ENCODE results near the gene RHOC.

The RHOC gene

DNA sequence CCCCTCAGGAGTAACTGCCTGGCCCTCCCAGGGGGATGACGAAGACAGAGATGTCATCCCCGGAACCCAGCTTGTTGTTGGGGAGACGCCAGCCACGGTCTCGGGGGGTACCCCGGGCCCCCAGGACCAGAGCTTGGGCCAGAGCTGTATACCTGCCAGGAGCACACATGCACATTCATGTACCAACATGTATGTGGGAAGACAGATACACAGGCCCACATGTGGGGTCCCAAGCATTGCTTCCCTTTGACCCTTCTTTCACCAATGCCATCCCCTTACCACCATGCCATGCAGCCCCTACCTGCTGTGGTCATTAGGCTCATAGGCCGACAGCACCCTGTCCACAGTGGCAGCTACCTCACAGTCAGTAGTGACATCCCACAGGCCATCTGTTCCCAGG, 3.2 kb upstream of the RHOC start:
- peak overlapping the region in 1 of 3 experiments; percentile 44 for H3K4me3 Mint-ChIP-seq
- H3K4me1 Mint-ChIP-seq: peaks cover 16% of the 10 kb centered on the region
- H3K27ac Mint-ChIP-seq: no peak overlapping the region
- TF ChIP-seq, protein P1, sequence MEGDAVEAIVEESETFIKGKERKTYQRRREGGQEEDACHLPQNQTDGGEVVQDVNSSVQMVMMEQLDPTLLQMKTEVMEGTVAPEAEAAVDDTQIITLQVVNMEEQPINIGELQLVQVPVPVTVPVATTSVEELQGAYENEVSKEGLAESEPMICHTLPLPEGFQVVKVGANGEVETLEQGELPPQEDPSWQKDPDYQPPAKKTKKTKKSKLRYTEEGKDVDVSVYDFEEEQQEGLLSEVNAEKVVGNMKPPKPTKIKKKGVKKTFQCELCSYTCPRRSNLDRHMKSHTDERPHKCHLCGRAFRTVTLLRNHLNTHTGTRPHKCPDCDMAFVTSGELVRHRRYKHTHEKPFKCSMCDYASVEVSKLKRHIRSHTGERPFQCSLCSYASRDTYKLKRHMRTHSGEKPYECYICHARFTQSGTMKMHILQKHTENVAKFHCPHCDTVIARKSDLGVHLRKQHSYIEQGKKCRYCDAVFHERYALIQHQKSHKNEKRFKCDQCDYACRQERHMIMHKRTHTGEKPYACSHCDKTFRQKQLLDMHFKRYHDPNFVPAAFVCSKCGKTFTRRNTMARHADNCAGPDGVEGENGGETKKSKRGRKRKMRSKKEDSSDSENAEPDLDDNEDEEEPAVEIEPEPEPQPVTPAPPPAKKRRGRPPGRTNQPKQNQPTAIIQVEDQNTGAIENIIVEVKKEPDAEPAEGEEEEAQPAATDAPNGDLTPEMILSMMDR (IDR thresholded peaks at IDR 0.05; ENCODE audit: unreplicated experiment in 3 of 3): no peak
- peaks cover 54% of the 10 kb centered on the region for H3K27me3 Mint-ChIP-seq (ENCODE audit: low read depth)
- no peaks in the 10 kb centered on the region for H3K9me3 Mint-ChIP-seq
- H3K36me3 Mint-ChIP-seq (ENCODE audit: low read depth): no peaks in the 10 kb centered on the region

DNA sequence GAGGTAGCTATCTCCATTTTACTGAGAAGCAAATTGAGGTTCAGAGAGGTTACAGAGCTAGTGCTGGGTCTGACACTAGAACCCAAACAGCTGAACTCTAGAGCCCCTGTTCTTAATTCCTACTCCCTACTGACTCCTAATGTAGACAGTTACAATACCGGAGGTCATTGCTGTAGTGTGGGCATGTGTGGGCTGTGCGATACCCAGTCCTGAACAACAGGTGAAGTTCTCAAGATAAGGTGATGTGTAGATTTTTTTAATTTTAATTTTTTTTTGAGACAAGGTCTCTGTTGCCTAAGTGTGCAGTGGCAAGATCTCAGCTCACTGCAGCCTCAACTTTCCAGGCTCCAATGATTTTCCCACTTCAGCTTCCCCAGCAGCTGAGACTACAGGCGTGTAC, 1.6 kb upstream of the RHOC start:
- Mint-ChIP-seq H3K4me1 (peaks cover 26% of the 10 kb centered on the region), H3K27me3 (ENCODE audit: low read depth) (peaks cover 43% of the 10 kb centered on the region)
- TF ChIP-seq, protein P1 (IDR thresholded peaks at IDR 0.05; ENCODE audit: unreplicated experiment in 3 of 3): no peak

DNA sequence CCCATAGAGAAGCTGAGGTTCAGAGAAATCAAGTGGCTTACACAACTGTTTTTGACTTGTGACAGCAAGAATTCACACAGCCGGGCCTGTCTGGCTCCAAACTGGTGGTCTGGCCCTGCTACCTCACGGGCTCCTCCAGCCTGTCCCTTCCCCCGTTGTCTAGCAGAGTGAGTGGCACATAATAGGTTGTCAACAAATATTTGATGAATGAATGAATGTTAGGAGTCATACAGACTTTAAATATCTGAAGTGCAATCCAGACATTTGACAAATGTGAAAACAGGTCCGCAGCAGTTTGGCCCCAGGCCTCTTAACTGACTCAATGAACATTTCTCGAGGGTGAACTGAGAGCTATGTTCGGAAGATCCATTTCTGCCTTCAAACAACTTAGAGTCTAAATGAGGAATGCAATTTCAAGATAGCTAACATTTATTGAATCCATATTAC, 1.1 kb upstream of the RHOC start:
- Mint-ChIP-seq H3K36me3 (ENCODE audit: low read depth) (peaks cover 7% of the 10 kb centered on the region), H3K27me3 (ENCODE audit: low read depth) (peaks cover 39% of the 10 kb centered on the region), H3K4me1 (peaks cover 31% of the 10 kb centered on the region), H3K4me3 (peak overlapping the region; percentile 85 to 93 (median 89)), H3K27ac (peak overlapping the region; percentile 51 to 89 (median 85)), H3K9me3 (no peaks in the 10 kb centered on the region)
- TF ChIP-seq, protein P1 (IDR thresholded peaks at IDR 0.05; ENCODE audit: unreplicated experiment in 3 of 3): no peak

More for the DNA sequence above, 1.6 kb upstream of the RHOC start:
- peak overlapping the region; percentile 85 to 93 (median 89) for H3K4me3 Mint-ChIP-seq
- peak overlapping the region in 1 of 3 experiments; percentile 51 for H3K27ac Mint-ChIP-seq
- no peaks in the 10 kb centered on the region for H3K9me3 Mint-ChIP-seq
- H3K36me3 Mint-ChIP-seq (ENCODE audit: low read depth): peaks cover 5% of the 10 kb centered on the region

DNA sequence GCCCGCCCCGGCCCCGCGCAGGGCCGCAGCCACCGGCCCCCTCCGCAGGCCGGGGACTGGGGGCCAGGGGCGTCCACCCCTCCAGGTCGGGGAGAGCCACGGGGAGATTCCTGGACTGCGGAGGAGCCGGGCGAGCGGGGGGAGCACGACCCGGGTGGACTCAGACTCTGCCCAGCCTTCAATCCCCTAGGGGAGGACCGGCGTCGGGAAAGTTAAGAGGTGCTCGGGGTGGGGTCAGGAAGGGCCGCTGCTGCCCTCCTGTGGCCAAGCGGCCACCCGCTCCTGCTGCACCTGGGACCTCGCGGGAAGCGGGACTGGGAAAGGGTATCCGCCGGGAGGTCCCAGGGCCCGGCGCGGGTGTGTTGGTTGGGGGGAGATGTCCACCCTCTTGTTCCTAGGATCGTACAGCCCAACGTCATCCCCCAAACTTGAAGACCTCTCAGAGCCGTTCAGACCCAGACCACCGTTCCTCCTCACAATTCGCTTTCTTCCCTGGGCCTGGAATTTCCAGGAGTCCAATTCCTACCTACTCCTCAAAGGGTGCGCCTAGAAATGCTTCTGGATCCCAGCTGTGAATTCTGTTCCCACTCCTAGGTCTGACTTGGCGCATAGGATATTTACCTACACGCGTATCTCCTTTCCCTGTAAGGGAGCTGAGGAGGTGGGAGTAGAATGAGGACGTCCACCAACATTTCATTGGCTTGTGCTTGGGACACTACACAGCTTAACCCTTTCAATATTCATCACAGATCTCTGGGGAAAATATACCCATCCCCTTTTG, 484 bp upstream of the RHOC start:
- Mint-ChIP-seq H3K36me3 (ENCODE audit: low read depth) (peaks cover 13% of the 10 kb centered on the region), H3K27me3 (ENCODE audit: low read depth) (peaks cover 34% of the 10 kb centered on the region), H3K4me3 (peak overlapping the region; percentile 85 to 93 (median 89)), H3K27ac (peak overlapping the region; percentile 51 to 89 (median 85)), H3K9me3 (no peaks in the 10 kb centered on the region), H3K4me1 (peaks cover 37% of the 10 kb centered on the region)
- TF ChIP-seq, protein P1 (IDR thresholded peaks at IDR 0.05; ENCODE audit: unreplicated experiment in 3 of 3): peak; percentile 86 to 87 (median 87)

DNA sequence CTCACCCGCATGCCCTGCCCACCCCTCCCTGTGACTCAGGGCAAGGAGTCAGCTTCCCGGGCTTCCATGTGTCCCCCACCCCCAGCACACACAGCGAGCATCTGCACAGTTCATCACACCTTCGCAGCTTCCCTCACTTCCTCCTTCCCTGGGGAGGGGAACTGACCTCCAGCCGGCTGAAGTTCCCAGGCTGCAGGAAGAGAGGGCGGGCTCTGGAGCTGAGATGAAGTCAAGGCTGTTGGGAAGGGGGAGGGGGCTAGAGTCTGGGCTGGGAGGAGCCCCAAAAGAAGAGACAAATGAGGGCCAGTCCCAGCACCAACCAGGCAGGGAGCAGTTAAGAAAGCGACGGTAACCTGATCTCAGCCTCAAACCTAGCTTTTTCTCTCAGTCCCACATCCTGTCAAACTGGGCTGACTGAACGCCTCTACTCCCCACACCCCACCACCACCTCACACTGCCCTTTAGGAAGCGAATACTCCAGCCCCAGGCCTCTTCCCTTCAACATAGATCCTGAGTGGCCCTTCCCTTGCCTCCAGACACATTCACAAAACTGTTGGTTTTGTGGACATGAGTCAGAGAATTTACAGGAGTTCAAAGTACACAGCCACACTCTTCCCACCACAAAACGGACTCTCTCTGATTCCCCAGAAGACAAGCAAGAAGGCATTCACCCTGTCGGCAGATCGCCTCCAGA, 1.8 kb downstream of the RHOC start:
- no peaks in the 10 kb centered on the region for H3K9me3 Mint-ChIP-seq
- peaks cover 27% of the 10 kb centered on the region for H3K36me3 Mint-ChIP-seq (ENCODE audit: low read depth)
- H3K27ac Mint-ChIP-seq: peak overlapping the region; percentile 92 to 99 (median 98)
- peaks cover 59% of the 10 kb centered on the region for H3K4me1 Mint-ChIP-seq
- peak overlapping the region; percentile 93 to 97 (median 95) for H3K4me3 Mint-ChIP-seq
- peaks cover 13% of the 10 kb centered on the region for H3K27me3 Mint-ChIP-seq (ENCODE audit: low read depth)
- TF ChIP-seq, protein P1 (IDR thresholded peaks at IDR 0.05; ENCODE audit: unreplicated experiment in 3 of 3): no peak
